GM12874 (cell line): ENCODE data around the gene CCDC186.

Experiments
- CTCF ChIP-seq: IDR thresholded peaks from 2 replicates; pipeline ENCODE4 v1.5.1; 2011; ENCODE audit warnings: low read depth, mild to moderate bottlenecking, control low read depth, low read length, moderate library complexity; ENCODE audit not compliant: insufficient read depth

The CCDC186 gene

GRCh38 chr10:114173921-114174694, at the start of gene CCDC186:
Gene CCDC186 (minus strand): TSS chr10:114174203. CDS start chr10:114163268, 10,935 bp downstream.
- TF ChIP-seq CTCF, result no peak

GRCh38 chr10:114223066-114223465, 49.1 kb upstream of the CCDC186 start:
- no peak for TF ChIP-seq CTCF

- TF ChIP-seq CTCF, result no peak
Observed at GRCh38 chr10:114221235-114221634, 47.2 kb upstream of the CCDC186 start.

GRCh38 chr10:114220281-114220680, 46.3 kb upstream of the CCDC186 start:
- TF ChIP-seq CTCF, result no peak

- TF ChIP-seq CTCF, result no peak
Observed at GRCh38 chr10:114215033-114215432, 41.0 kb upstream of the CCDC186 start.

- no peak for TF ChIP-seq CTCF
Observed at GRCh38 chr10:114212153-114212552, 38.1 kb upstream of the CCDC186 start.

GRCh38 chr10:114208351-114208750, 34.3 kb upstream of the CCDC186 start:
- TF ChIP-seq CTCF, result no peak

- TF ChIP-seq CTCF, result no peak
Observed at GRCh38 chr10:114207349-114207748, 33.3 kb upstream of the CCDC186 start.
